Renal cortical epithelial cell (primary cell): ENCODE results near the gene CPA2. TPM values are rescaled to one million over a fixed set of nuclear protein-coding genes. Genes with fewer than 3 reads are reported as not detected.

ENCODE experiments used
- DNase-seq: peaks from one replicate; pipeline ENCODE4 v3.0.0-alpha.2; 2011; ENCODE audit warnings: low read depth
- total RNA-seq: library from RNA; depleted of rRNA; stranded (reverse); fragments of >200 nt; gene quantifications from 2 replicates; pipeline ENCODE4 v1.2.3, GENCODE V29; 2014

The CPA2 gene
- total RNA-seq, 1 donor from 2014 or later = not detected

GRCh38 chr7:130279906-130280305, 13.2 kb downstream of the CPA2 start:
- DNase-seq = no peak

- DNase-seq = peak; percentile 69
Observed at GRCh38 chr7:130281260-130281659, 14.6 kb downstream of the CPA2 start.

DNA sequence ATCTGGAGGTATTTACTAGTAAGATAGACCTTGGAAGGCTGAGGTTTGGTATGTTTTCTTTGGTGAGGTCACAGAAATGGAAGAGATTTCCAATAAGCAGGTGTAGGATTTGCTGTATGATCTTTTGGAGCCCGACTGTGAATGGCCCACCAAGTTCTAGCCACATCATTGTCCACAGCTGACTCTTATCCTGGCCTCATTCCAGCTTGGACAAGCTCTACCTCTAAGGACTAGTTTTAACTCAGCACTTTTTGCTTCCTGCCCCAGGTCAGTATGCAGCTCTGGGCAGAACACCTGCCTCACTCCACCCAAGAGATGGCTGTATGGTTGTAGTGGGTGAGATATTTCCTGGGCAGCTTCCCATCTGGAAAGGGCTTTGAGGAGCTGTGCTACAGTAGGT, 20.2 kb downstream of the CPA2 start:
- DNase-seq = peak; percentile 27

GRCh38 chr7:130288168-130288567, 21.5 kb downstream of the CPA2 start:
- no peak for DNase-seq

DNA sequence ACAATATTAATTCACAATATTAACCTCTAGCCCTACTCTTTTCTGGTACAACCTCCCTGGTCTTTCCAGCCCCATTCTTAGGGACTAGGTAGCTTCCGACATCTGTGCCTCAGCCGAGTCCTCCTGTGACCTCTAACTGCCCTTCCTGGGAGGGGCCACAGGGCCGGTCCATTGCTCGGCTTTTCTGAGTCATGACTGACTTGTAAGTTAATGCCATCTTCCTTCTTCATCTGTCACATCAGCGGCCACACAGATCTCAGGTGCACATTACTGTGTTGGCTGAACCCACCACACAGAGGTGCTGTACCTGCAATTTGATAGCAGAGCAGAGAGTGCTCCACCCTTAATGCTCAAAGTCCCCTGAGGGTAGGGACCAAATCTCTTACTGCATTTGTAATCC, 22.2 kb downstream of the CPA2 start:
- DNase-seq = no peak

- DNase-seq = no peak
Observed at GRCh38 chr7:130289478-130289877, 22.8 kb downstream of the CPA2 start.

- DNase-seq = peak; percentile 84
Observed at GRCh38 chr7:130290745-130291144, 24.1 kb downstream of the CPA2 start.

GRCh38 chr7:130292682-130293257, 26.1 kb downstream of the CPA2 start, which contains the start of gene CPA4:
Gene CPA4, plus strand, starts transcription at chr7:130293161. Its CDS starts 20 bp downstream, at chr7:130293181.
- DNase-seq = peak; percentile 93

DNA sequence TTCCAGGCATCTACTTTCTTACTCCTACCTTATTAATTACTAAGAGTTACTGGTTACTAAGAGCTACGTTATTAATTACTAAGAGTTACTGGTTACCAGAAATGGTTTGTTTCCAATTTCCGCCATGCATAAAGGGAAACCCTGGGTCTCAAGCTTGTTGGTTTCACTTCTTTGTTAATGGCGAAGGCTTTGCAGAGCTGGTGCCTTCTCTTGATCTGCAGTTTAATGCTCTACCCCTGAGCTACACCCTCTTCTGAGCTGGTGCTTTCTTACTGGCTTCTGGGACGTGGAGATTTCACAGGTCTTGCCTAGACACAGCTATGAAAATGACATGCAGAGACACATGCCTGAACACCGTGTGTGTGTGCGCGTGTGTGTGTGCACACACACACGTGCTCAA, 26.9 kb downstream of the CPA2 start:
- DNase-seq = peak; percentile 66

- DNase-seq = no peak
Observed at GRCh38 chr7:130294314-130294713, 27.7 kb downstream of the CPA2 start.

DNA sequence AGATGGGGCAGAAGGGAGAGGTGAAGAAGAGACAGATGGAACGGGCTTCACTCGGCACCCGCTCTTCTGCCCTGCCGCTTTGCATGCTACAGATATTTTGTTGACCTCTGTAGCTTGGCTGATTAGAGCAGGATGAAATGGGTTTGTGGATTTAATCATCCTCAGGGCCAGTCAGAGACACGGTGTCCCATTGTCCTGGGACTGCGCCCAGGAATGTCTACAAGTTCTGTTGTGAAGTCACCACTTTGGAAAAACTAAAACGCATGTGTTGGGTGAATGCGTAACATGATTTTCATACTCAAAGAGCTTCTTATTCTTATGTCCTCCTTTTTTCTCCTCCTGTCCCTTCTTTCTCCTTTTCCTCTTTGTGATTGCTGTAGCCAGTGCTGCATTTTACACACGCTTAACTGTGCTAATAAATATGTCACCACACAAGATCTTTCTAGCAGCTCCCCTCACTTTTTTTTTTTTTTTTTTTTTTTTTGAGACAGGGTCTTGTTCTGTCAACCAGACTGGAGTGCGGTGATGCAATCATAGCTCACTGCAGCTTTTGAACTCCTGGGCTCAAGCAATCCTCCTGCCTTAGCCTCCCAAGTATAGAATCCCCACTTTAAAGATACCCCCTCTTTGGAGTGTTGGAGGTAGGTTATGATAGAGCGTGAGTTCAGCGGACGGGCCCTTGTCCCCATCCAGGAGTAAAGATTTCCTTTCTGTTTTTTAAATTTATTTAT, 29.7 kb downstream of the CPA2 start:
- DNase-seq = no peak

- DNase-seq = no peak
Observed at GRCh38 chr7:130297628-130298543, 31.2 kb downstream of the CPA2 start.

DNA sequence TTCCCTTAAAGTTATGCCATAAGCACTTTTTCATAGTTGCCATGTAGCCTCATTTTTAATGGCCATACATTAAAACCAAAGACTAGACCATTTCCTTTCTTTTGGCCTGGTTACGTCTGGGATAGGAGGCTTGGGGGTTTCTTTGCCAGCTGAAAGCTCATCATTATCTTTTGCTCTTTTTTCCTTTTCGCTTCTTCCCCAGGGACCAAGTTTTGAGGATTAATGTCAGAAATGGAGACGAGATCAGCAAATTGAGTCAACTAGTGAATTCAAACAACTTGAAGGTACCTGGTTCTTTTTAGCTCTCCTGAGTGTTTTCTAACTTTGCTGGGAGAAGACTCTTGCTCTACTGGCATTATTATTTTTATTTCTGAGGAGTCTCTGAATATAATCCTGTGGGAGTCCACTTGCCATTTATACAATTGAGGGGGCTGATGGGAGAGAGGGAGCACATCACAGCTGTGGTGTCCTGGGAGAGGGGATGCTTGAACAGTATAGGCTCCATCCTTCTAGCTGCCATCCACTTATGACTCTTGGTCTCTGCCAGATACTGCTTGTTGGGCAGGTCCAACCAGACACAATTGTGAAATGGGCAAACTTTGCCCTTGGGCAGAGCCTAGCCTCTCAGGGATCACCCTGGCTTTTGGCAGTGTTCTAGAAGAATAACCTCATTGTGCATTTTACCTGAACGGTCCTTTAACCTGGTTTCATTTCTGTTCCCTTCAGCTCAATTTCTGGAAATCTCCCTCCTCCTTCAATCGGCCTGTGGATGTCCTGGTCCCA, 32.1 kb downstream of the CPA2 start:
- no peak for DNase-seq

DNA sequence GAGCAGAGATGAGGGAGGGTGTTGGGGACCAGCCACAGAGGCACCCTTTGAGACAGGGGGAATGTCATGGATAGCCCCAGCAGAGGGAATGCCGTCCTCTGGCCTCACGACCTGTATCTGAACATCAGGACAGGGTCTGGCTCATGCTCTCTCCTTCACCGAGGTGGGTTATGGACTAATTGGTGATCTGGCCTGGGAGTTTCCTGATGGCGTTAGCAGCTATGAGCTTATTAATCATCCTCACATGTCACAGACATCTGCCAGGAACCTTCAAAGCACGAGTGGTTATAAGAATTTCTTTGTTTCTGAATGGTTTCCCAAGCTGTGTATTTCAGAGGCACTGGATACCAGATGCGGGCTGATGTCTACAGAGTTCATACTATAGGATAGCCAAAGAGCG, 33.2 kb downstream of the CPA2 start:
- DNase-seq = no peak

- DNase-seq = no peak
Observed at GRCh38 chr7:130301501-130302020, 34.9 kb downstream of the CPA2 start.

DNA sequence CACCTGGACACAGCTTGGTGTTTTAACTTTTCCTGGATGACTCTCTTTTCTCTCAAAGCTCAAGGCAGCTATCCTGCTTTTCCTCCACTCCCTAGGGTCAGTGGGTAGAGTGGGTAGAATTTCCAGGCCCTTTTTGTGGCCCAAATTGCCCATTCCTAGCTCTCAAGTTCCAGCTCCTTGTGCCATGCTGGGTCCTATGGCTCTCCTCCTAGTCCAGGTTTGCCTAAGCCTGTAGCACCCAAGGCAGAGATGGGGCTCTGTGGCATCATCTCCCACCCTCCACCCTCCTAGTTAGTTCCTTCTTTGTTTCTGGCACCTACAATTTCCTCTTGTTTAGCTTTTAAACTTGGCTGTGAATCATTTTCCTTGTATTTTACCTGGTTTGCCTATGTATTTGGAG, 36.0 kb downstream of the CPA2 start:
- no peak for DNase-seq

DNA sequence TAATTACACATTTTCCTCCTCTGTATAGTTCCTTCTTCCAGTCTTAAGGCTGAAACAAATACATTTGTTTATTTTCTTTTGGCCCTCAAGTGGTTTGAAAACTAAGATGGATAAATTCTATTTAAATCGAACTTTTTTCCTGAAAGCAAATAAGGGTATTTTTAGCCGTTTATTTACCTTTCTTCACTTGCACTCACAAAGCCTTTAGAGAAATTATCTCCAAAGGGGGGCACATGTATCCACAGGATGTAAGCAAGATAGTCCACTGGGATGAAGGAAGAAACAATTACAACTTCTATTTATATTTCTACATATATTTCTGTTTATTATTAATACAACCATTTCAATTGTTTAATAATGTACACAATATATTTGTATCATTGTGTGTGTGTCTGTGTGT, 36.5 kb downstream of the CPA2 start:
- no peak for DNase-seq

GRCh38 chr7:130303551-130303950, 36.9 kb downstream of the CPA2 start:
- no peak for DNase-seq

DNA sequence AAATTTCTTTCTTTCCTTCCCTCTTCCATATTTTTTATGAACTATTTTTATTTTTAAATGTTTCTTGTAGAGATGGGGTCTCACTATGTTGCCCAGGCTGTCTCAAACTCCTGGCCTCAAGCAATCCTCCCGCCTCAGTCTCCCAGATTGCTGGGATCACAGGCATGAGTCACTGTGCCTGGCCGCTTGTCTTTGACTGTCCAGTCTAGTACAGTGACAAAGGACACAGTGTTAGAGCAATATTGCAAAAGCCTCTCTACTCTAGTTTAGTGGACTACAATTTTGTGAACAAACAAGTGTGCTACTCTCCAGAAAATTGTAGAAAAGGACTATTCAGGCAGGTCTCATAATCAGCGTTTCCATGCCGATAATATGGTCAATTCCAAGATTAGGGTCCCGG, 37.3 kb downstream of the CPA2 start:
- DNase-seq = no peak

- no peak for DNase-seq
Observed at GRCh38 chr7:130304878-130305277, 38.2 kb downstream of the CPA2 start.

- no peak for DNase-seq
Observed at GRCh38 chr7:130305433-130306042, 38.9 kb downstream of the CPA2 start.
